CD4-positive, alpha-beta T cell treated with Interferon gamma for 1 hour (primary cell): ENCODE measurements around the gene DEFB114.
"Not testable (repeated sequence)": the region's sequence is repeated elsewhere in the genome, so short reads cannot be mapped to it uniquely, and the experiment has no call there.

Experiments used
- DNase-seq: peaks from one replicate; pipeline ENCODE4 v3.0.0-alpha.2; 2020

The DEFB114 gene, protein sequence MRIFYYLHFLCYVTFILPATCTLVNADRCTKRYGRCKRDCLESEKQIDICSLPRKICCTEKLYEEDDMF

DNA sequence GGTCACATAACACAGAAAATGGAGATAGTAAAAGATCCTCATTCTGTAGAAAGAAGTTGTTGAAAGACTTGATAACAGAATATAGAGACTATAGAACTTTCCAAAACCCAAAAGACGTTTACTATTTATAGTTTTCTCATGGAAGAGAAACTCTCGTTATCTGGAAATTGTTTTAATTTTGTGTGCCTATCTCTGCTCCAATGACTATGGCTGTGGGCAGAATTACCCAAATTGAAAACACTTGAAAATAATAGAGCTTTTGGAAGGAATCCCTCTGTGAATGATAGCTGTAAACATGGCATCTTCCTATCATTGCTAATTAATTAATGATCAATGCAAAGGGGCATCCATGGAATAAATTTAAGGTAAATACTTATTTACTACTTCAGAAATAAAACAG, at the start of gene DEFB114:
DEFB114 (minus strand) TSS at position 101 of the 400 bp plus-strand sequence; CDS start at position 42, 59 bp downstream.
- no peak for DNase-seq

DNA sequence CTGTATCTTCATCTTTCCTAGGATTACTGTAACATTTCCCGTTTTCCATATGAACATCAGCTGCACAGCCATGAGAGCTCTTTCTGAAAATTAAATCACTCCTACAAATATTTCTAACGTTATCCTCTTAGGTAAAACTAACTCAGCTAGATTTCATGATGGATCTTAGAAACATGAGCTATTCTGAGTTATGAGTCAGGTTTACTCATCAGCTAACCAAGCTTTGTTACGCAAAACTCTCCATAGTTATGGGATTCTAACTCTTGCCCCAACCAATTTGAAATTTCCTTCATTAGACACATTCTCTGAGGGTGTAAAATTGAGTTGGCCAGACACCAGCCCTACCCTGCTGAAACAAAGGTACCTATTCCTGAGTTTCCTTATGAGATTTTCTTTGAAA, 43.9 kb upstream of the DEFB114 start:
- no peak for DNase-seq

DNA sequence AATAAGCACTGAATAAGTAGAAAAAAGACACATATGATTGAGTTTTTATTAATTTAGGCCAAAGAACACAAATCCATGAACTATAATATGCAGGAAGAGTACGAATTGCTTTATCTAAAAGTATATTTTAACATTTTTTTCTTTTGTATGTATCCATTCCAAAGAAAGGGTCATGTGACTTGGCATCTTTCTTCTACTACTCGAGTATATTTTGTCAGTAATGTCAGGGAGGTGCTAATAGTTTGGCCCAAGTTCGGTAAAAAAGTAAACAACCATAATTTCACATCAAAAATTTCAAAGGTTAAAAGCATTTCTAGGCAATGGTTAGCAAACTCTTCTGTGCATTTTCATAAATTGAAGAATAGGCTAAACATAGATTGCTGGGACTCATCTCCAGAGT, 39.2 kb upstream of the DEFB114 start:
- no peak for DNase-seq

DNA sequence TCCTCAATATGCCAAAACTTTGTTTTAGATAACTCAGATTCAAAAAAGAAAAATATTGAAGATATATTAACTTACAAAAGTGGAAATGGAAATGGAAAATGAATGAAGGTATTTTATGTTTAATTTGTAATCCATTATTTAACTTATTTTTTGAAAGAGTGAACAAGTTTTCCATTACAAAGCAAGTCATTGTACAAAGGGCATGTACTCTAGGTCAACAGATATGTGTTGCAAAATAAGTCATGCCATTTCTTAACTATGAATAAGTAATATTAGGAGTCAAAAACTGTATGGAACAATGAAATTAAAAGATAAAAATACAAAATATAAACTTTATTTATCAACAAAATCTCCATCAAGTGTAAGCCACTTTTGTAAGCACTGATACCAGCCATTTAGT, 31.3 kb upstream of the DEFB114 start:
- DNase-seq: no peak

DNA sequence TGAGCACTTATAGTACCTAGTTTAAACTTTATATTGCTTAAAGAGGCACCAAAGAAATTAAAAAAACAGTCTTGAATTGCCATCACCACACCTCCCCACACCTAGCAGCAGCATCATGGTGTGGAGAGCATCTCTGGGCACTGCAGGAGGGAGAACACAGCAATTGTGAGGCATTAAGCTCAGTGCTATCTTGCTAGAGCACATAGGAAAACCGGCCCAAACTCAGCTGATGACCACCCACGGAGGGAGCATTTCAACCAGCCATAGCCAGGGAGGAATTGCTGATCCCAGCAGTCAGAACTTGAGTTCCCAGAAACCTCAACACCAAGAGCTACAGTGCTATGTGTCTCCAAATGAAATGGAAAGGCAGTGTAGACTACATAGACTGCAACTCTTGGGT, 24.9 kb upstream of the DEFB114 start:
- no peak for DNase-seq

DNA sequence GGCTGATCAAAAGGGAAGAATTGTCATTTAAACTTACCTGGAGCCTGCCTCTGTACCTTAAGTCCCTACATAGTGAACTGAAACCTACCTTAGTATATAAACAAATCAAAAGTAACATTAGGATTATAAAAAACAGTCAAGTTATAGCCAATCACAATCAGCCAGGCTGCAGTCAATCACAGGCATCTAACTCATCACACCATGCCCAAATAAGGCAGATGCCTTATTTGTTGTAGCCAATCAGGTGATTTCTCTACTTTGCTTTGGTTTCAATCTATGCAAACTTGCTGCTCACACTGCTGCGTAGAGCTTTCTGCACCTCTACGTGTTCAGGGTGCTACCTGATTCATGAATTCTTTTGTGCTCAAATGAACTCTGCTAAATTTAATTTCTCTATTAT, 23.8 kb upstream of the DEFB114 start:
- DNase-seq: no peak

DNA sequence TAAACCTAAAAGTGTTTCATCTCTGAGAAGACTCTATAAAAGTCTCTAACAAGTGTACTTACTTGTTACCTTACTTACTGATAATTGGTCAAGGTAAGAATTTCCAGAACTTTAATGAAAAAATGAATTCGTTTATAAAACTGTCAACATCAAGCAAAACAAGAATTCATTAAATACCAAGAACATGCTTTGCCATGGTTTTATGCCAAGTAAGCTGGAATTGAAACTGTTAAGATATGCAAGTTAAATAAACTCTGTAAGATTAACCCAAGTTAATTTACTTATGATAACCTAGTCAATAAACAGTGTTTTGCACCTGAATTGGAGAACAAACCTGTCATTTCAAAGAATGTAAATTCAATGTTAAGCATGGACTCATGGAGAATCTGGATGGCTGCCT, 22.6 kb upstream of the DEFB114 start:
- no peak for DNase-seq

DNA sequence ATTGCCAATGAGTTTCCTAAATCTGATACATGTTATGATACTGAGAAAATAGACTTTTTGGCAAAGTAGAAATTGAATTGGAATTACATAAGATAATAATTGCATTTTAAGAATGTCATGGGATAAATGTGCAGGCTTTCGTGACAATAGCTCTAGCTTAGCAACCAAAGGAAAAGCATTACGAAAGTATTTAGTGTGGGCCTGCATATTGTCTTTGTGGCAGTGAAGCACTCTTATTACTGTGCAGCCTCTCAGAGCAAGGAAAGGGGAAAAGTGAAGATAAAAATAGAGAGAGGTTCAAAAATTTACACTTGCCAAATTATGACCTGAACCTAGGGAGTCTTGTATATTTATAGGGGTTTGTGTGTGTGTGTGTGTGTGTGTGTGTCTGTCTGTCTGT, 18.1 kb upstream of the DEFB114 start:
- DNase-seq: no peak

DNA sequence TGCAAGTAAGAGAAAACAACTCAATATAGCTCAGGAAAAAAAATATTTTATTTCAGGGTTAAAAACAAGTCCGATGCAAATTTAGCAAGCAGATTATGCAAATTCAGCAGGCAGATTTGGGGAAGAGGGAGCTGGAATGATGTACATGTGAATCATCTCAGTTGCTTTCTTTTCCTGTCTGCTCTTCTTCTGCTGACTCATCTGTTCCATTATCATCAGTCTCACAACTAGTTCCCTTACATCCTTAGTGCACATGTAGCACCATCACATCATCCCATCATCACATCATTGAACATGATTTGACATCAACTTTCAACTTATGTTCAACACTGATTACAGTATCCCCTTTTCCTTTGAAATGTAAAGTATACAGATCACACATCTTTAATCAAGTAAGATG, 16.9 kb upstream of the DEFB114 start:
- DNase-seq: no peak

DNA sequence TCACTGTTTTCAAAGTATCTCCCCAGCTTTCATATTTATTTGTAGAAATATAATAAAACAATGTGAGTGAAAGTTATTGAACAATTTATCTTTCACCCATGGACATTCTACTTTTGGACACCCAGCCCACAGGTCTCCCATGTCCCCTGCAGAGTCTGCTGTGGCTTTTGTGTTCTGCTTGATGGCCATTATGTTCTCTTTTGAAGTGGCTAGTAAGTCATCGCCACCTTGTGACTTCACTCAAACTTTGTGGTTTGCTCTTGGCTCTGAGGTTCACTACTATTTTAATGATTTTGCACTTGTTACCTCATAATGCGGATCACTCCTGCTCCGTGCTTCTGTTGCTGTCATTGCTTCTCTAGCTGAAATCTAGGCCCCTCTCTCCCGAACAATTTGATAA, 15.6 kb upstream of the DEFB114 start:
- DNase-seq: no peak

DNA sequence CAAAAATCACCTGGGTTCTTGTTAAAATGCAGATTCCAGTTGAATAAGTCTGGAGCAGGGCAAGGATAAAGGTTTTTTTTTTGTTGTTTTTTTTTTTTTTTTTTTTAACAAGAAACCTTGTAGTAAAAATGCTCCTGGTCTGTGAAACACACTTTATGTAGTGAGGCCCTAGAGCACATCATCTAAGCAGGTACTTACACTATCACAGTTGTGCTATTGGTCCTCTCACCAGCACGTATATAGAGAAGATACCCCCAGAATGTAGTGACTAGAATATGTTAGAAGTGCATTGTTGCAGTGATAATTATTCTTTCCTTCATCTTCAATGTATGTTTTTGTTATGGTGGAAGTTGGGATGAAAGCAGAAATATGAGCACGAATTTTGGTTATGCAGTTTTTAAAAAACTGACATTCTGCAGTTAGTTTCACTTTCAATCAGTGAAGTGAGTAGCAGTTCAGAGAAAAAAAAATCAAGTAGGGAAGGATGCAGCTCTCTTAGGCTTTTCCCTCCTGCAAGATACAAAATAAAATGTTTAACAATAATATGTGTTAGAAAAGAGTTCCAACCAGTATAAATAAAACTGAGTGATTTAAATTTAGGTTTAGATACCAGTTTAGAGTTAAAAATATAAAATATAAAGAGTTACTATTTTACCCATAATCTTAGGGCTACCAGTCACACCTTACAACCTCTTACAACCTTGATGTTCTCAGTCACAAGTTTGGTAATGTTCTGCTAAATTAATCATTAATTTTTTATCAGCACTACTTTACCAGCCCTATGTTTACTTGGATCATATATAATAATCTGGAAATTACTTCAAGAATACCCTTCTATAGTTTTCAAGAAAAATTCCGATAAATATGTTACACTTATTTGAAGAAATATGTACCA, 14.6 kb upstream of the DEFB114 start:
- no peak for DNase-seq

DNA sequence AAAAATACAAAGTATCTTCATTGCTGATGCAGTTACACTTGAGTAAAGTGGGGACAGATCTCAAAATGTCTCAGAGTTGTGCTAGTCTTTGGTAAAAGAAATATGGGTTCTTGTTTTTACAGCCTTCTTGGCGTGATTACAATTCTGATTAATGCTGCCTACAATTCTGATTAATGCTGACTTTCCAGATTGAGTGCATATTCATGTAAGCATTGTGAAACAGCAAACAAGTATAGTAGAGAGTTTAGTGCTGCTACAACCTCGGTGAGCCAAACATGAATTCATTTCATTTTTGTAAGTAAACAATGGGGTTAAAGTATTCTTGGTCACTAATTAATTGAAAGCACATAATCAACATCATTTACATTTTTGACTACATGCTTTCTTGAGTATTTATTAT, 5.6 kb upstream of the DEFB114 start, which contains the start of gene DEFB113:
DEFB113 (minus strand) TSS at position 21 of the 400 bp plus-strand sequence; CDS start at position 21, 0 bp downstream.
- DNase-seq: no peak

DNA sequence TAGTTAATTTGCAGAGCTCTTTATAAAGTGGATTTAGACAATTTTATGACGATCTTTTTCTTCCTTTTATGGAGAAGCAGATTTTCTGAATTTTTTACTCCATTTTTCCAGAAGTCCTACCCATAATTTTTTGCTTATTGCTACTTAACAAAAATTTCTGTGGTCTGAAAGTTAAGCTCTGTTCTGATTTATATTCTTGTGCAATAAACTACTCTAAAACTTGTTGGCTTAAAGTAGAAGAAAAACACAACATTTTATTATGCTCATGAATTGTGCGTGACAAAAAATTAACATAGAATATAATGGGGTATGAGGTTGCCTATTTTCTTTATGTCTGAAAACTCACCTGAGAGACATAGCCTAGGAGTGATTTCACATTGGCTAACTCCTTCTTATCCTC, 2.9 kb upstream of the DEFB114 start:
- DNase-seq: no peak

DNA sequence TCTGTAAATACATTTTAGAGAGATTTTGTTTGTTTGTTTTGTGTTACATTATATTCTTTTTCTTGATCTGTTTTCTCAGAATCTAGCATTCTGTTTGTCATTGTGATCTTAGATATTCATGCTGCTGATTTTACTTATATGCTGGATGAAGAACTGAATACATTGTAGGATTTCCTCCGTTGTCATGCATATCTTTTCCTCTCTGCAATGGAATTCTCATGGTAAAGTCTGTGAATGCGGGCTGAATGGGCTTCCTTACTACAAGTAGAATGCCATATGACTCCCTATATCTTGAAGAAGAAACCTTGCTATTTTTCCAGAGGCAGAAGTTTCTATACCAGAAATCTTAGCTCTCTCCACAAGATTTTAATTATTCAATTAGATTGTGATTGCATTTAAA, 2.4 kb upstream of the DEFB114 start:
- no peak for DNase-seq

DNA sequence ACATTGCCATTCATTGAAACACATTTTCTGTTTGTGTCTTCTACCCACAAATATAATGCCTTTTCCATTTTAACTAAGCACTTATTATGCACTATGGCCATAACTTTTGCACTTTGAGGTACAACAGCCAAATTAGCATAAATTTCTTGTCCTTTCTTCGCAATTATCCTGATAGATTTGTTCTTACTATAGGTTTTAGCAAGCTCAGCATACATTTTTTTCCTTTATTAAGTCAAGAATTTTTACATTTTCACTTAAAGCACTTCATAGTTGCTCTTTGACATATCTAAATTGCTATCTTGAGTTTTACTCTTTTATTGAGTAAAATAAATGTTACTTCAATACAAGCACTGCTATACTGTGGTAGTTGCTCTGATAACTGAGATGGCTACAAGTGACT, 5.8 kb downstream of the DEFB114 start:
- DNase-seq: no peak

DNA sequence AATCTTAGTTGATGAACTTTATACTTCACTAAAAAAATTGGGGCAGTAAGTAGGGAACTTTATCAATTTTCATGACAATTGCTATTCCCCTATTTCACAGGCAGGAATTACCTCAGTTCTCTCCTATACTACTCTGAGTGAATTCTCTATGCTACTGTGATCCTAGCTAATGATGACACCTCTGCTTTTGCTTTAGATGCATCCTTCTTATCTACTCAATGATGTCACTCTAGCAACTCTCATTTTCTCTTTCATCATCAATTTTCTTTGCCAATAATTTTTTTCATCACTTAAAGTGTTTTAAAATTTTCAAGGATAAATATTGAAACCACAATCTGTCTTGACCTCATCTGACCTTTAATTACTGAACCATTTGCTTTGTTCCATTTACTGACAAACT, 8.1 kb downstream of the DEFB114 start:
- no peak for DNase-seq

DNA sequence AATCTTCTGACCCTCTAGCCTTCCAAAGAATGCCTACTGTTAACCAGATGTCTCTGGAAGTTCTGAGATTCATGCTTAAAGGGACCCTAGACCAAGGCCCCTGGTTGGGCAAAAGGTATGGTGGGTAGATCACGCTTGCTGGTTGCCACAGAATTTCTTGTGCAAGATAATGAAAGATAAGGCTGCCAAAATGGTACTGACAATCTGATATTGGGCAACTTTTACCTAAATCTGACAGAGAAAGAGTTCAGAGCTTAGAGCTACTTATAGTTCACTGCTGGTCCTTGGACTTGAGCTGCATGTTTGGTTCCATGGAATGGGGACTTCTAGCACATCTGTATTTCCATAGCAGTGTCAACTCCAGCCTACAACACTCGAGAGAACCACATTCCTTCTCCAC, 12.0 kb downstream of the DEFB114 start:
- DNase-seq: no peak

DNA sequence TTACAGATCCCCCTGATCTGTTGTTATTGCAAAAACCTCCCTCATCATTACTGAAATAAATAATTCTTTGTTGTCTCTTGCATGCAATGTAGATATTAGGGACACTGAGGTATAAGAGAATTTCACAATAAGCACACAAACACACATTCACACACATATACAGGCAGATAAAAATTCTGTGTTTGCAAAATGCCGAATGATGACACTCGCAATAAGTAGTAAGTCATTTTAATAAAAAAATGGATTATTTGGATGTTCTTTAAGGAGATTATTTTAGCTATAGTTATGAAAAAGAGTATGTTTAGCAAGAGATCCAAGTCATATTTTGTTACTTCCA, 13.6 kb downstream of the DEFB114 start:
- no peak for DNase-seq

DNA sequence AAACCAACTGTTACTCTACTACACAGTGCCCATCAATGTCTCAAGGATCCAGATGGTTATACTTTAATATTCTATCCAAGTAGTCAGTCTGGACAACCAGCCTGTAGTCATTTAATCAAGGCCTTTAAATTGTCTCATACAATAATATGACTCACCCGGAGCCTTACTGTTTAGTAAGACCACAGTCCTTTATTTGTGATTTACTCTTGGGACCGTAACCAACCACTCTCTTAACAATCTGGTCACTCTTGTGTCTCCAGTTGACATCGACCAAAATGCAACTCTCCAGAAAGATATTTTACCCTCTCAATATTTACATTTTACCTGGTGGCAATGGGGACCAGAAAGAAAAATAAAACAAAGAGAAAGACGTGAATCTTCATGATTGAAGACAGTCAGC, 14.9 kb downstream of the DEFB114 start:
- no peak for DNase-seq

DNA sequence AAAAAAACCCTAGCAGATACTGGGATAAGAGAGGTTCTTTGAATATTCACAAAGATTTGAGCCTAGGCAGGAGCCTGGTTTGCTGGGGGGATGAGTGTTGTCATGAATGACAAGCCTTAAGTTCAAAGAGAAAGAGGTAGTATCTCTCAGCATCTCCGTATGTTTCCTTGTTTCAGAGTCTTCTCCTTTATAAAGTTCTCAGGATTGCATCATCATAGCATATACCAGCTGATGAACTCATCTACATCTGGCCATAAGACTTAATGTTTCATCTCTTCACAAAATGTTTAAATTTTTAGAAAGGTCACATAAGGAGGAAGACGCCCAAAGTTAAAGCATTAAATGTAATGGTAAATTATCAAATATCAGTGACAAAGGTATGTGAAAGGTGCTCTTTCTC, 17.1 kb downstream of the DEFB114 start:
- no peak for DNase-seq

DNA sequence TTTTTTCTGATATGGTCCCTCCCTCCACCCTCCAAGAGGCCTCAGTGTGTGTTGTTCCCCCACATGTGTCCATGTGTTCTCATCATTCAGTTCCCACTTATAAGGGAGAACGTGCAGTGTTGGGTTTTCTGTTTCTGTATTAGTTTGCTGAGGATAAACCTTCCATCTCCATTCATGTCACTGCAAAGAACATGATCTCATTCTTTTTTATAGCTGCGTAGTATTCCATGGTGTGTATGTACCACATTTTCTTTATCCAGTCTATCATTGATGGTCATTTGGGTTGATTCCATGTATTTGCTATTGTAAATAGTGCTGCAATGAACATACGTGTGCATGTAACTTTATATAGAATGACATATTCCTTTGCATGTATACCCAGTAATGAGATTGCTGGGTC, 19.9 kb downstream of the DEFB114 start:
- DNase-seq: not testable (repeated sequence)

DNA sequence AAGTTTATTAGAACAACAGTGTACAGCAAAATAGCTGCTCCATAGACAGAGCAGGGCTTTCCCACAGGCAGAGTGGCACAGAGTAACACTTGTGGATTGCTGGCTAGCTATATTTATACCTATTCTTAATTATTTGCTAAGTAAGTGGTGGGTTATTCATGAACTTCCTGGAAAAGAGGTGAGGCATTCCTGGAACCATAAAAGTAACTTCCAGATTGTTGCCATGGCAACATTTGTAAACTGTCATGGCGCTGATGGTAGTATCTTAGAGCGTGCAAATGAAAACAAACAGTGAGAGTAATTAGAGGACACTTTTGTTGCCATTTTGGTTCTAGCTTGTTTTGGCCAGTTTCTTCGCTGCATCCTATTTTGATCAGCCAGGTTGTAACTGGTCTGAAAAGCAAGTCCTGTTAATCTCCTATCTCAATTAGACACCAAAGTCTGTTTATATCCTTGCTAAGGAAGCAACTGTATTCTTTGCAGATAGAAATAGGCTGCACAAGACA, 23.9 kb downstream of the DEFB114 start:
- DNase-seq: no peak

DNA sequence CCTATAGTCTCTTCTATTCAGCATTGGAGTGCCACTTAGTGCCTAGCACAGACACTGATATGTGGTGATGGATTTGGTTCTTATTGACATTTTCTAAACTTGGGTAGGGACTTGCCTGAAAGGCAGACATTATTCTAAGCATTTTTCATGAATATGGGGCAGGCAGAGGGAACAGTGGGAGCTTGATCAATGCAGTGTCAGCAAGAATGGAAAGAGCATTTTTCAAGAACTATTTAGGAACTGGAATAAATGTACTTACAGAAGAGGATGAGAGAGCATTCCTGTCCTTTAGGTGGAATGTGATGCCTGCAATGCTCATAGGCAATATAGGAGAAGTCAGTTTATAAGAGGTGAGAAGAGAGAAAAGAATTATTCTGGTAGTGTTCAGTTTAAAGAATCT, 26.2 kb downstream of the DEFB114 start:
- DNase-seq: no peak

DNA sequence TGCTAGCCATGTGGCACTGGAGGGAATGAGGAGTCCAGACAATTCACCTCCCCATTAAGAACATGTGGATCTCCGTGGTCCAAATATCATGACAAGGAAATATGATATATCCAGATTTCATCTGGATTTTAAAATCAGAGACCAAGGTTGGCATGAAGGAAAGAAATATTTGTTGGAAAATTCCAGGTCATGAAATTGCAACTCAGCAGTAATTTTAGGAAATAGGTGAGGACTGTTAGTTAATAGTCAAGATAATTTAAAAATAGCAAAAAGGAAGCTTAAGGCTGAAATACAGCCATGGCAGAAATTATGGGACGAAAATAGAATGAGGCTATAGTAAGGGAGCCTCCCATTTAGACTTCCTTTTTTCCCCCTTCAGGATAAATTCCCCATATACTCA, 26.9 kb downstream of the DEFB114 start:
- no peak for DNase-seq

DNA sequence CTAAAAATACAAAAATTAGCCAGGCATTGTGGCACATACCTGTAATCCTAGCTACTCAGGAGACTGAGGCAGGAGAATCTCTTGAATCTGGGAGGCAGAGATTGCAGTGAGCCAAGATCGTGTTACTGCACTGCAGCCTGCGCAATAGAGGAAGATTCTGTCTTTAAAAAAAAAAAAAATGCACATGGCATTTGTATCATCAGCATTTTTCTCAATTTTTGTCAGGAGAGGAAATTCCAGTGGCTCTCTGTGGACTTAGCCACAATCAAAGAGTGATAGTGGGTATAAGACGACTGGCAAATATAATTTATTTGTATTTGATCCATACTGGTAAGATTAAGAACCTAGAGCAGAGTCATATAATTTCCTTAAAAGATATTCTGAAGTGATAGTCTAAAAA, 28.6 kb downstream of the DEFB114 start:
- DNase-seq: no peak
